GM18520 (cell line): ENCODE results near the gene LYVE1.

Experiments
- ATAC-seq: cut with Tn5 transposase; IDR thresholded peaks from one replicate; pipeline ENCODE4 v1.9.1; 2021; ENCODE audit not compliant: unreplicated experiment

LYVE1 gene

DNA sequence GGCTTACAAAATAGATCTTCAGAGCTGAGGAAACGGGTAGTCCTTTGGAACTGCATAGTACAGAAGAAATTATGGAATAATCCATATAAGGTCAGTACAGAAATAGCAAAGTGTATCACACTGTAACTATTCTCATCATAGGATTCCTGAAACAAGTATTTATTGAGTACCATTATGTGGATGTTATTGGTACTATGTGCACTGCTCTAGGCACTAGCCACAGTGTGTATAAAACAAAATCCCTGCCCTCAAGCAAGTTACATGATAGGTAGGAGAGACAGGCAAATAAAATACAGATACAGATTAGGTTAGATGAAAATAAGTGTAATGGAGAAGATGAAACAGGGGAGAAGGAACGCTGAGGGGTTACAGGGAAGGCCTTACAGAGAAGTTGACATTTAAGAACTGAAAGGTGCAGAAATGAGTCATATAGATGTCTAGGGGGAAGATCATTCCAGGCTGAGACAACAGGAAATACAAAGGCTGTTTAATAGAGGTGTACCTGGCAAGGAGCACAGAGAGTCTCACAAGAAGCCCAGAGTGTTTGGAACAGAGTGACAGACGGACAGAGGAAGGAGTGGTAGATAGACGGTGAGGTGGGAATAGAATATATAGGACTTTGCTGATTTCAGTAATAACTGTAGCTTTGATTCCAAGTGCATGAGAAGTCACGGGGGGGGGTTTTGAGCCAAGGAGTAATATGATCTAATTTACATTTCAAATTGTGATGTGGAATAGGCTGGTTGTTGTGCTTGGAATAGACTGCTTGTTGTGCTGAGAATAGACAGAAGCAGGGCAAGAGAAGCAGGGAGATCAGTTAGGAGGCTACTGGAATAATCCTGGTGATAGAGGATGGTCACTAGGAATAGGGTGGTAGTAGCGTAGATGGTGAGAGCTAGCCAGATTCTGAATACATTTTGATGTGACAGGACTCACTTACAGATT is 41.2 kb downstream of the LYVE1 start:
- ATAC-seq, result no peak

GRCh38 chr11:10524471-10524870 is 44.0 kb downstream of the LYVE1 start:
- ATAC-seq, result no peak

DNA sequence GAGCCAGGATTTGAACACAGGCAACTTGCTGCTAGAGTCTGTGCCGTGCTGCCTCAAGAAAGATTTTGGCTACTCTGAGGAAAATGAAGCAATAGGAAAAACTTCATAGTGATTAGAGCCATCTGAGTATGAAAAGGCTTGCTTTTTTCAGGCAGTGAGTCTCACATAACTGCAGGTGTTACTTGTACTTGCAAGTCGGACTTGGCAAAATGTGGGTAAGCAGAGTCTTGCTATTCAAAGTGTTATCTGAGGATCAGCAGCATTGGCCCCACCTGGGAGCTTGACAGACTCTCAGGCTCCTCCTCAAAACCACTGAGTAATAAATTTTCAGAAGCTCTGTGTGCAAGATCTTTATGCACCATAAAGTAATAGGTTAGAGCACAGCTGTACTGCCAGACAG is 45.5 kb downstream of the LYVE1 start:
- no peak for ATAC-seq

DNA sequence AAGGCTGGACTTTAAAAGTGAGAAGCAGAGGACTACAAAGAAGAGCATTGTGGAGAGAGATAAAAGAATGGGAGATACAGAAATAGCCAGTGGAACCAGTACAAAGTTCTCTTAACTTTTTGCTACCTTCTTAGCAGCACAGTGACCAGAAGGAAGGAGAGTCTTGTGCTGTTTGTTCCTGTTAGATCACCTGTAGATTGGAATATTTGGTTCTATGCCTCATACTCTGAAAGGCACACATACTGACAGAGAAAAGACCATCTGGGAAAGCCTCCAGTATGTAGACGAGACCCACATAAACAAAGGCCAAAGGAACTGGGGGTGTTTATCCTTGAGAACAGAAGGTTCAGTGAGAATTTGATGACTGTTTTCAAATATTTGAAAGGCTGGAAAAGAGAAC is 46.2 kb downstream of the LYVE1 start:
- ATAC-seq, result no peak

GRCh38 chr11:10520562-10520961 is 47.9 kb downstream of the LYVE1 start:
- no peak for ATAC-seq

DNA sequence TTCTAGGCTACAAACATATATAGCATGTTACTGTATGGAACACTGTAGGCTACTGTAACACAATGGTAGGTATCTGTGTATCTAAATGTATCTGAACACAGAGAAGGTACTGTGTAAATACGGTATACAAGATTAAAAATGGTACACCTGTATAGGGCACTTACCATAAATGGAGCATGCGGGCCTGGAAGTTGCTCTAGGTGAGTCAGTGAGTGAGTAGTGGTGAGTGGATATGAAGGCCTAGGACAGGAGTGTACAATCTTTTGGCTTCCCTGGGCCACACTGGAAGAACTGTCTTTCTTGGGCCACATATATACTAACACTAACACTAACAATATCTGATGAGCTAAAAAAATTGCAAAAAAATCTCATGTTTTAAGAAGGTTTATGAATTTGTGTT is 48.8 kb downstream of the LYVE1 start:
- ATAC-seq, result no peak

GRCh38 chr11:10518891-10519290 is 49.6 kb downstream of the LYVE1 start:
- no peak for ATAC-seq

GRCh38 chr11:10518123-10518522 is 50.3 kb downstream of the LYVE1 start:
- no peak for ATAC-seq

DNA sequence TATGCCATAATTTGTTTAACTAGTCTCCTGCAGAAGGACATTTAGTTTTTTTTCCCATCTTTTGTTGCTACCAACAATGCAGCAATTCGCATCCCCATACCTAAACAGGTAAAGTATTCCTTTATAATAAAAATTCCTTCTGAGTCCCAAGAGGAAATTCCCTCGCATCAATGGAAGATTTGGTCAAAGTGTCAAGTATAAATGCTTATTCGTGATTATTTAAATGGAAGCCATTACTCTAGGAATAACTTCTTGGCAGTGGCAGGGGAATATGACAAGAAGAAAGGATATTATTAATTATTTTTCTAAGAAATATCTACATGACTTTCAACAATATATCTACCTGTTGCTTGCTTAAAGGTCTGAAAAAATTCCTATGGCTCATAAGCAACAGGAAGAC is 53.0 kb downstream of the LYVE1 start:
- no peak for ATAC-seq

GRCh38 chr11:10514709-10515108 is 53.8 kb downstream of the LYVE1 start:
- no peak for ATAC-seq

- no peak for ATAC-seq
These were observed 54.3 kb downstream of the LYVE1 start for GRCh38 chr11:10514202-10514601.

DNA sequence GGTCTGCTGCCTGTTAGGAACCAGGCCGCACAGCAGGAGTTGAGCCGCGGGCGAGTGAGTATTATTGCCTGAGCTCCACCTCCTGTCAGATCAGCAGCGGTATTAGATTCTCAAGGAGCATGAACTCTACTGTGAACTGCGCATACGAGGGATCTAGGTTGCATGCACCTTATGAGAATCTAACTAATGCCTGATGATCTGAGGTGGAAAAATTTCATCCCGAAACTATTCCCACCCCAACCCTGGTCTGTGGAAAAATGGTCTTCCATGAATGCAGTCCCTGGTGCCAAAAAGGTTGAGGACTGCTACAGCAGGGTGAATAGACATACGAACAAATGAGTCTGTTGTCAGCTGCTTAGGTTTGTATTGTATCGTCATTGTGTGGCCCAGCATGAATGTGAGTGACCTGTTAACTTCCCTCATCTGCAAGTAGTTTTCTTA is 57.3 kb downstream of the LYVE1 start:
- ATAC-seq, result no peak
